GM23248 (cell line): Measurements from ENCODE around the gene APP. TPM values are rescaled to one million over a fixed set of nuclear protein-coding genes. Genes with fewer than 3 reads are reported as not detected.

Experiments
- DNase-seq: peaks from one replicate; pipeline ENCODE4 v3.0.0-alpha.2; 2015
- H2AFZ ChIP-seq: fragments of 200-600 bp; sonication (generic); 2 replicates; pipeline ENCODE4 v1.6.1; 2016; ENCODE audit warnings: antibody characterized with exemption
- H3F3A ChIP-seq: fragments of 200-600 bp; sonication (generic); 2 replicates; pipeline ENCODE4 v1.6.1; 2016; ENCODE audit warnings: mild to moderate bottlenecking, antibody characterized with exemption, mixed run types; ENCODE audit not compliant: insufficient read depth
- H3K27ac ChIP-seq: fragments of 200-600 bp; sonication (generic); 2 replicates; pipeline ENCODE4 v1.5.1; 2016; ENCODE audit warnings: mild to moderate bottlenecking
- H3K27me3 ChIP-seq: fragments of 200-600 bp; sonication (generic); replicated peaks from 2 replicates; pipeline ENCODE4 v1.6.1; 2016; ENCODE audit warnings: mild to moderate bottlenecking; ENCODE audit not compliant: insufficient read depth
- H3K36me3 ChIP-seq: fragments of 200-600 bp; sonication (generic); 2 replicates; pipeline ENCODE4 v1.6.1; 2016; ENCODE audit warnings: low read depth, mild to moderate bottlenecking
- H3K4me1 ChIP-seq: fragments of 200-600 bp; sonication (generic); 2 replicates; pipeline ENCODE4 v1.6.1; 2016; ENCODE audit warnings: mild to moderate bottlenecking; ENCODE audit not compliant: insufficient read depth
- H3K4me2 ChIP-seq: fragments of 200-600 bp; sonication (generic); one replicate; pipeline ENCODE4 v1.6.1; 2016; ENCODE audit warnings: mild to moderate bottlenecking; ENCODE audit not compliant: unreplicated experiment
- H3K4me3 ChIP-seq: fragments of 200-600 bp; sonication (generic); 2 replicates; pipeline ENCODE4 v1.5.1; 2016; ENCODE audit warnings: mild to moderate bottlenecking
- H3K79me2 ChIP-seq: fragments of 200-600 bp; sonication (generic); 2 replicates; pipeline ENCODE4 v1.6.1; 2016; ENCODE audit warnings: mild to moderate bottlenecking; ENCODE audit not compliant: insufficient read depth
- H3K9ac ChIP-seq: fragments of 200-600 bp; sonication (generic); 2 replicates; pipeline ENCODE4 v1.6.1; 2016; ENCODE audit warnings: mild to moderate bottlenecking
- H3K9me2 ChIP-seq: fragments of 200-600 bp; sonication (generic); 2 replicates; pipeline ENCODE4 v1.6.1; 2016; ENCODE audit warnings: mixed run types, mild to moderate bottlenecking, moderate library complexity; ENCODE audit not compliant: insufficient read depth
- H3K9me3 ChIP-seq: fragments of 200-600 bp; sonication (generic); one replicate; pipeline ENCODE4 v1.6.1; 2017; ENCODE audit warnings: low read depth
- H4K20me1 ChIP-seq: fragments of 200-600 bp; sonication (generic); 2 replicates; pipeline ENCODE4 v1.6.0; 2016; ENCODE audit not compliant: insufficient read depth
- EZH2 ChIP-seq: fragments of 200-600 bp; sonication (generic); IDR thresholded peaks from 2 replicates; pipeline ENCODE4 v1.6.1; 2018; ENCODE audit warnings: antibody characterized with exemption, mild to moderate bottlenecking; ENCODE audit not compliant: insufficient read depth, poor library complexity, severe bottlenecking
- EZH2phosphoT487 ChIP-seq: fragments of 200-600 bp; sonication (generic); IDR thresholded peaks from 2 replicates; pipeline ENCODE4 v1.6.1; 2018; ENCODE audit warnings: antibody characterized with exemption, moderate library complexity, mild to moderate bottlenecking, low read depth; ENCODE audit not compliant: insufficient read depth
- WGBS, 2 experiments: methylation state at CpG; one replicate each; pipeline ENCODE4 v1.1.6; 2015 to 2017; ENCODE audit warnings: low lambda C conversion rate in 2 of 2, low coverage in 1 of 2; ENCODE audit errors: missing lambda C conversion rate in 2 of 2; 5-methylcytosine and 5-hydroxymethylcytosine counted together
- in situ Hi-C: fragments of 300-500 bp; cut with MboI; formaldehyde crosslinking; loops from 2 replicates; pipeline ENCODE4 v1.15.0; 2020
- polyA plus RNA-seq: library from polyadenylated mRNA; unstranded; fragments of >200 nt; fragmentation: Nextera tagmentation; extraction: Ambion mirVana; gene quantifications from 2 replicates; pipeline ENCODE4 v1.2.1, GENCODE V29; 2016
- total RNA-seq: library from RNA; depleted of rRNA; stranded (reverse); fragments of >200 nt; shearing (Covaris generic); gene quantifications from 2 replicates; pipeline ENCODE4 v1.2.3, GENCODE V29; 2014

Gene APP
- total and polyA plus RNA-seq, 2 experiments from 2014 or later, result 35.0 to 292 TPM

DNA sequence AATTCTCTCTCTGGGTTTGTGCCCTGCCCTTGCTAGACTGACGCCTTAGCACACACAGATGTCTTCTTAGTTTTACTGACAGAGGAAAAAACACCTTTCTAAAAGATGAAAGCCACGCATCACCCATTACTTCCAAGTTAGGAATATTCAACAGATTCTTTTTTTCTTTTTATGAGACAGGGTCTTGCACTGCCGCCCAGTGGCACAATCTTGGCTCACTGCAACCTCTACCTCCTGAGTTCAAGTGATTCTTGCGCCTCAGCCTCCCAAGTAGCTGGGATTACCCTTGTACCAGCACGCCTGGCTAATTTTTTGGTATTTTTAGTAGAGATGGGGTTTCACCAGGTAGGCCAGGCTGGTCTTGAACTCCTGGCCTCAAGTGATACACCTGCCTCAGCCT is 169.2 kb downstream of the APP start:
- Histone ChIP-seq H3K4me1 (no peaks in the 10 kb centered on the region), H3K27ac (no peak overlapping the region), H2AFZ (no peak overlapping the region), H3K4me2 (no peak overlapping the region), H3K9me2 (no peaks in the 10 kb centered on the region), H4K20me1 (no peaks in the 10 kb centered on the region), H3K9ac (no peak overlapping the region), H3K27me3 (no peaks in the 10 kb centered on the region), H3K4me3 (no peak overlapping the region), H3K9me3 (no peaks in the 10 kb centered on the region), H3K36me3 (0 out of 2 replicates have a peak, but pooled peaks cover 6% of the 10 kb centered on the region), H3K79me2 (no peaks in the 10 kb centered on the region), H3F3A (no peaks in the 10 kb centered on the region)
- no peak for TF ChIP-seq EZH2phosphoT487
- no peak for TF ChIP-seq EZH2
- no peak for DNase-seq
- 96 to 98% methylated on average over 5 of the region's 5 CpGs for WGBS, 2 experiments
- in situ Hi-C loops, result no loop called here

DNA sequence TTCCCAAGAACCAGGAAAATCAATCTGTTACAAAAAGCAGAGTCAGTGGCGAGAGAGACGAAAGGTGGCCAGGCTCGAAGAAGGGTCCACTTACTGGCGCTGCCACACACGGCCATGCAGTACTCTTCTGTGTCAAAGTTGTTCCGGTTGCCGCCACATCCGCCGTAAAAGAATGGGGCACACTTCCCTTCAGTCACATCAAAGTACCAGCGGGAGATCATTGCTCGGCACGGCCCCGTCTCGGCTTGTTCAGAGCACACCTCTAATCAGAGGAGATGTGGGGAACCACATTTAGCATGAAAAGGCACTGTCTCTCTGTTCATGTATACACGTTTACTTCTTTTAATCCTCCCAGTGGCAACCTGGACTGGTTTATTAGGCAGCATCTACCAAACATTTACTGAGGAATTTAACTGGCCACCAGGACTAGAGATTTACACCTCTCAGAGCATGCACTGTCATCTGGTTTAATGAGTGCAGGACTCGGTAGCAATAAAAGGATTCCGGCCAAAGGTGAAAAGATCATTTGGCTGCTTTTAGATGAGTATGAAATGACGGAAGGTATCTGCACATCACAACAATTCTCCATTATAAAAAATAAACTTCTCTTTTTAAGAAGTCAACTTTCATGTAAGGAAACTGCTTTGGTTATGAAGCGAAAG is 170.5 kb downstream of the APP start:
- H3K4me3 ChIP-seq, result no peak overlapping the region
- in situ Hi-C loops, result no loop called here
- no peak overlapping the region for H3K27ac ChIP-seq
- H3F3A ChIP-seq, result no peaks in the 10 kb centered on the region
- TF ChIP-seq EZH2phosphoT487 (no peak), EZH2 (no peak)
- no peaks in the 10 kb centered on the region for H3K27me3 ChIP-seq
- H3K9me2 ChIP-seq, result no peaks in the 10 kb centered on the region
- H3K36me3 ChIP-seq, result 0 out of 2 replicates have a peak, but pooled peaks cover 6% of the 10 kb centered on the region
- no peaks in the 10 kb centered on the region for H3K79me2 ChIP-seq
- no peaks in the 10 kb centered on the region for H3K9me3 ChIP-seq
- no peak overlapping the region for H2AFZ ChIP-seq
- 90% methylated on average over 19 of the region's 19 CpGs for WGBS, 2 experiments
- no peaks in the 10 kb centered on the region for H3K4me1 ChIP-seq
- no peaks in the 10 kb centered on the region for H4K20me1 ChIP-seq
- H3K9ac ChIP-seq, result no peak overlapping the region
- no peak overlapping the region for H3K4me2 ChIP-seq
- DNase-seq, result no peak

GRCh38 chr21:25997788-25998611 is 172.6 kb downstream of the APP start:
- Histone ChIP-seq H3K27me3 (no peaks in the 10 kb centered on the region), H4K20me1 (no peaks in the 10 kb centered on the region), H3K36me3 (0 out of 2 replicates have a peak, but pooled peaks cover 6% of the 10 kb centered on the region), H3K4me3 (no peak overlapping the region), H3F3A (no peaks in the 10 kb centered on the region), H3K9ac (no peak overlapping the region), H3K9me3 (no peaks in the 10 kb centered on the region), H3K79me2 (no peaks in the 10 kb centered on the region), H3K27ac (no peak overlapping the region), H3K4me1 (no peaks in the 10 kb centered on the region), H3K4me2 (no peak overlapping the region), H3K9me2 (no peaks in the 10 kb centered on the region), H2AFZ (no peak overlapping the region)
- in situ Hi-C loops, result no loop called here
- TF ChIP-seq EZH2phosphoT487 (no peak), EZH2 (no peak)
- no peak for DNase-seq
- WGBS, 2 experiments, result 97 to 98% methylated on average over 4 of the region's 4 CpGs

- Histone ChIP-seq H3K27me3 (no peaks in the 10 kb centered on the region), H3K9ac (no peak overlapping the region), H3K4me1 (no peaks in the 10 kb centered on the region), H3K4me2 (no peak overlapping the region), H3K4me3 (no peak overlapping the region), H3K79me2 (no peaks in the 10 kb centered on the region), H3K36me3 (0 out of 2 replicates have a peak, but pooled peaks cover 6% of the 10 kb centered on the region), H3F3A (no peaks in the 10 kb centered on the region), H2AFZ (no peak overlapping the region), H3K9me3 (no peaks in the 10 kb centered on the region), H3K9me2 (no peaks in the 10 kb centered on the region), H4K20me1 (no peaks in the 10 kb centered on the region), H3K27ac (no peak overlapping the region)
- TF ChIP-seq EZH2phosphoT487 (no peak), EZH2 (no peak)
- in situ Hi-C loops, result no loop called here
- no peak for DNase-seq
- WGBS, 2 experiments, result 89 to 93% methylated on average over 9 of the region's 9 CpGs
These were observed 175.3 kb downstream of the APP start for GRCh38 chr21:25995278-25995677.
